ENCODE measurements around the gene LIPI.

Gene LIPI

DNA sequence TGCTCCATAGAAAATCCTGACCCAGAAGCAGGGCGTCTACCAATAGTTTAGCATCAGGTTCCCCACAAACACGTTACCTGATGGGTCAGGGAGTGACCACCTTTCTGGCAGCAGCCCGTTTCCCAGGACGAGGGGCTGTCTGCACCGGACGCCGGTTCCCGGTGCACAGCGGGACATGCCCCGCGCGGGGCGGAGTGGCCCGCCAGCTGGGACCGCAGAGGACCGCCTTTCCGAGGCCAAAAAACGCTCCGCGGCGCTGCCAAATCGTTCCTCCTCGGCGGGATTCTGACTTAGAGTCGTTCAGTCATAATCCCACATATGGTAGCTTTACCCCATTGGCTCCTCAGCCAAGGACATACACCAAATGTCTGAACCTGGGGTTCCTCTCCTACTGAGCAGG is 126.1 kb downstream of the LIPI start:
- no peak overlapping the region for H3K4me3 Mint-ChIP-seq
- peaks cover 21% of the 10 kb centered on the region for H3K9me3 Mint-ChIP-seq
- H3K36me3 Mint-ChIP-seq (ENCODE audit: low read depth): peaks cover 30% of the 10 kb centered on the region
- H3K27me3 Mint-ChIP-seq (ENCODE audit: low read depth): no peaks in the 10 kb centered on the region
- H3K27ac Mint-ChIP-seq: no peak overlapping the region
- TF ChIP-seq, protein P1, sequence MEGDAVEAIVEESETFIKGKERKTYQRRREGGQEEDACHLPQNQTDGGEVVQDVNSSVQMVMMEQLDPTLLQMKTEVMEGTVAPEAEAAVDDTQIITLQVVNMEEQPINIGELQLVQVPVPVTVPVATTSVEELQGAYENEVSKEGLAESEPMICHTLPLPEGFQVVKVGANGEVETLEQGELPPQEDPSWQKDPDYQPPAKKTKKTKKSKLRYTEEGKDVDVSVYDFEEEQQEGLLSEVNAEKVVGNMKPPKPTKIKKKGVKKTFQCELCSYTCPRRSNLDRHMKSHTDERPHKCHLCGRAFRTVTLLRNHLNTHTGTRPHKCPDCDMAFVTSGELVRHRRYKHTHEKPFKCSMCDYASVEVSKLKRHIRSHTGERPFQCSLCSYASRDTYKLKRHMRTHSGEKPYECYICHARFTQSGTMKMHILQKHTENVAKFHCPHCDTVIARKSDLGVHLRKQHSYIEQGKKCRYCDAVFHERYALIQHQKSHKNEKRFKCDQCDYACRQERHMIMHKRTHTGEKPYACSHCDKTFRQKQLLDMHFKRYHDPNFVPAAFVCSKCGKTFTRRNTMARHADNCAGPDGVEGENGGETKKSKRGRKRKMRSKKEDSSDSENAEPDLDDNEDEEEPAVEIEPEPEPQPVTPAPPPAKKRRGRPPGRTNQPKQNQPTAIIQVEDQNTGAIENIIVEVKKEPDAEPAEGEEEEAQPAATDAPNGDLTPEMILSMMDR (IDR thresholded peaks at IDR 0.05; ENCODE audit: unreplicated experiment in 3 of 3): no peak
- H3K4me1 Mint-ChIP-seq: no peaks in the 10 kb centered on the region

DNA sequence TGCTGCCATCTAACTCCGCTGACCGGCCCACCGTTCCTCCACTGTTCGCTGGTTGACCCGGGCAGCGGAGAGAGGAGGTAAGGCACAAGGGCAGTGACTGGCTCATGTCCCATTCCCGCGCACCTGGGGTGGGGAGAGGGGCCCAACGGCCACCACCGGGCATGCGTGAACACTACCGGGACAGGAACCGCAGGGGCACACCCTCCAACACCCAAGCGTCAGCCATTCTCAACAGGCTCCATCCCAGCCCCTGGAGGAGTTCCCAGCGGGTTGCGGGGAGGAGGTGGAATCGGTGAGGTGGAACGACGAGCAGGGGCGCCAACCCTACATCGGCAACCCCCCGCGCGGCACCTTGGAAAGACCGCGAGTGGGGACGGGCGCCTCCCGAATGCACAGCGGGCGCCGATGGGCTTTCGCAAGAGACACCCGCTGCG is 126.7 kb downstream of the LIPI start:
- Mint-ChIP-seq H3K36me3 (ENCODE audit: low read depth) (peaks cover 30% of the 10 kb centered on the region), H3K4me1 (no peaks in the 10 kb centered on the region), H3K9me3 (peaks cover 25% of the 10 kb centered on the region), H3K4me3 (no peak overlapping the region), H3K27ac (no peak overlapping the region), H3K27me3 (ENCODE audit: low read depth) (no peaks in the 10 kb centered on the region)
- TF ChIP-seq, protein P1 (IDR thresholded peaks at IDR 0.05; ENCODE audit: unreplicated experiment in 3 of 3): no peak

- no peak overlapping the region for H3K4me3 Mint-ChIP-seq
- TF ChIP-seq, protein P1 (IDR thresholded peaks at IDR 0.05; ENCODE audit: unreplicated experiment in 3 of 3): no peak
Observed at GRCh38 chr21:14080764-14081096, 130.0 kb downstream of the LIPI start.

DNA sequence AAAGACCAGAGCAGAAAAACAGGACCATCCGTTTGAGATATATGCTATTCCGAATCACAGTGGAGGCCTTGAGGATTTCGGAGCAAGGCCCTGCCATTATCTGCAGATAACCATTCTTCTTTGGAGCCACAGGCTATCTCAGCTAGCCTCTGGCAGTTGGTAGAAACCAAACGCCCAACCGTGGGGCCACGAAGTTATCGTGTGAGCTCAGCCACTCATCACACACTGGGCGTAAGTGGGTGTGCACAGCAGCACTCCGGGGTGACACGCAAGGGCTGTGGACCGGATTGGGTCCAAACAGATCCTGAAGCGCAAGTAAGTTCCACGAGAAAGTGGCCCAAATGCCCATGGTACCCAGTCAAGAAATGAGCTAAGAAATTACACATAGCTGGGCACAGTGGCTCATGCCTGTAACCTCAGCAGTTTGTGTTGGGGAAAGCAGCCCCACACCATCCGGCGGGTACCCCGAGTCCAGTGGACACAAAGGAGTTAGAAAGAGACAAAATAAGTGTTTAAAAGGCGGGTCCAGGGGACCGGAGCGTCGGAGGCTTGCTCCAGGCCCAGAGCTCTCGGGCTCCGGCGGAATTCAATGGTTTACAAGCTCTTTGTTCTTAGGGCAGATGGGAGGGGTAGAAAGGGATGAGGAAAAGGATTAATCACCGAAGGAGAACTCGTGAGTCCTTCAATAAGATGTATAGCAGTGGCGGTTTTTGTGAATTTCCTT is 130.6 kb downstream of the LIPI start:
- H3K36me3 Mint-ChIP-seq (ENCODE audit: low read depth): peaks cover 32% of the 10 kb centered on the region
- peaks cover 48% of the 10 kb centered on the region for H3K9me3 Mint-ChIP-seq
- no peak overlapping the region for H3K27ac Mint-ChIP-seq
- H3K4me3 Mint-ChIP-seq: no peak overlapping the region
- TF ChIP-seq, protein P1 (IDR thresholded peaks at IDR 0.05; ENCODE audit: unreplicated experiment in 3 of 3): no peak
- no peaks in the 10 kb centered on the region for H3K4me1 Mint-ChIP-seq
- no peaks in the 10 kb centered on the region for H3K27me3 Mint-ChIP-seq (ENCODE audit: low read depth)

More at GRCh38 chr21:14080764-14081096, 130.0 kb downstream of the LIPI start:
- peaks cover 32% of the 10 kb centered on the region for H3K36me3 Mint-ChIP-seq (ENCODE audit: low read depth)
- no peaks in the 10 kb centered on the region for H3K27me3 Mint-ChIP-seq (ENCODE audit: low read depth)
- H3K4me1 Mint-ChIP-seq: no peaks in the 10 kb centered on the region
- no peak overlapping the region for H3K27ac Mint-ChIP-seq
- peaks cover 44% of the 10 kb centered on the region for H3K9me3 Mint-ChIP-seq

DNA sequence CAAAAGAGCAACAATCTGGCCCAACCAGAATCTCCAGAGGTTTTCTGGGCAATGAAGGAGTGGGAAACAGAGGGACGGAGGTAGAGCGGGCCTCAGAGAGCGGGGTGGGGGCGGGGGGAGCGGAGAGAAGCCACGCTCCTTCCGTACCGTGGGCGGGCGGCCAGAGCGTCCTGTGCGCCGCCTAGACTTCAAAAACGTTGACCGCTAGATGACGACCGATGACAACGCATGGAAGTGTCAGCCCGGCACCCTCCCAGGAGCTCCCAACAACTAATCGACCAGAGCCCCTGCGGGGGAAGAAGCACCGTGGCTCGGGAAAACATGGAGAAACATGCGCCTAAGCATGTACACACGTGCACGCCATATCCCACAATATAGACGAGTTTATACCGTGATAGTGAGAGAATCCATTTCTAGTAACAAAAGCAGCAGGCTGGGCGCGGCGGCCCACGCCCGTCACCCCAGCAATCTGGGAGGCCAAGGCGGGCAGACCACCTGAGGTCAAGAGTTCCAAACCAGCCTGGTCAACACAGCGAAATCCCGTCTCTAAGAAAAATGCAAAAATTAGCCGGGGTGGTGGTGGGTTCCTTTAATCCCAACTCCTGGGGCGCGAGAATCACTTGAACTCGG is 131.9 kb downstream of the LIPI start:
- H3K9me3 Mint-ChIP-seq: peaks cover 56% of the 10 kb centered on the region
- no peak overlapping the region for H3K27ac Mint-ChIP-seq
- no peak overlapping the region for H3K4me3 Mint-ChIP-seq
- H3K27me3 Mint-ChIP-seq (ENCODE audit: low read depth): no peaks in the 10 kb centered on the region
- H3K4me1 Mint-ChIP-seq: no peaks in the 10 kb centered on the region
- TF ChIP-seq, protein P1 (IDR thresholded peaks at IDR 0.05; ENCODE audit: unreplicated experiment in 3 of 3): no peak
- H3K36me3 Mint-ChIP-seq (ENCODE audit: low read depth): peaks cover 36% of the 10 kb centered on the region

Measured in nephron (organoid).